K562 (cell line): ENCODE measurements around the gene ELF3. TPM values are rescaled to one million over a fixed set of nuclear protein-coding genes. Genes with fewer than 3 reads are reported as not detected.

Source experiments
- ATAC-seq: fragments of 200-7000 bp; cut with Tn5 transposase; 3 replicates; pipeline ENCODE4 v1.9.1; 2020; ENCODE audit warnings: moderate library complexity
- BruUV-seq: library from RNA; stranded (reverse); fragments of 400-500 nt; replicated peaks from 2 replicates; lab custom pipeline; 2021; lab: Mats Ljungman, UMichigan
- CTCF ChIA-PET: fragments of 300-600 bp; formaldehyde crosslinking; extraction: SDS; loops from one replicate; lab custom pipeline; 2021; ENCODE audit warnings: low intra/inter-chr PET ratio; lab: Yijun Ruan, JAX
- POLR2A ChIA-PET: fragments of 300-600, 350-650 bp; sonication (Branson Sonifier 250); formaldehyde crosslinking; extraction: SDS; loops from one replicate; lab custom pipeline; 2021; ENCODE audit warnings: antibody characterized with exemption, inconsistent platforms; lab: Yijun Ruan, JAX
- DNase-seq, 4 experiments: peaks; one replicate each; pipeline versions ENCODE4 v3.0.0 to v3.0.0-alpha.2; 2011 to 2018; ENCODE audit warnings: low spot score in 3 of 4, mixed read lengths in 3 of 4; ENCODE audit errors: extremely low read depth in 1 of 4
- FAIRE-seq: peaks from 2 replicates; lab custom pipeline; 2011; peaks lifted over from hg19 to GRCh38; lab: Jason Lieb, UNC
- H2AFZ ChIP-seq: 2 replicates; pipeline ENCODE4 v1.6.0; 2011; ENCODE audit warnings: low read depth, low read length, control low read depth, inconsistent platforms
- H3K27ac ChIP-seq: fragments of 200-600 bp; 3 replicates; pipeline ENCODE4 v1.8.0; 2011; ENCODE audit warnings: low read depth, mild to moderate bottlenecking, control low read depth, inconsistent platforms, low read length, moderate library complexity, mixed read lengths; ENCODE audit errors: extremely low read depth
- H3K27me3 ChIP-seq, 2 experiments: fragments of 300-600 bp in 1 of 2; 2 replicates in 1 of 2; 3 replicates in 1 of 2; pipeline versions ENCODE4 v1.6.0 to v1.8.0; 2011; ENCODE audit warnings: inconsistent platforms in 2 of 2, low read length in 2 of 2, mild to moderate bottlenecking in 1 of 2, mixed read lengths in 1 of 2, moderate library complexity in 1 of 2; ENCODE audit not compliant: control insufficient read depth in 2 of 2, insufficient read depth in 2 of 2
- H3K36me3 ChIP-seq: fragments of 300-600 bp; 3 replicates; pipeline ENCODE4 v1.8.0; 2011; ENCODE audit warnings: mild to moderate bottlenecking, low read length, inconsistent platforms; ENCODE audit not compliant: control insufficient read depth, insufficient read depth
- H3K4me1 ChIP-seq, 2 experiments: fragments of 200-600 bp in 1 of 2; replicated peaks in 1 of 2; 2 replicates in 1 of 2; 3 replicates in 1 of 2; pipeline versions ENCODE4 v1.5.1 to v1.8.0; 2011; ENCODE audit warnings: inconsistent platforms in 2 of 2, low read length in 2 of 2, mild to moderate bottlenecking in 1 of 2, mixed read lengths in 1 of 2, moderate library complexity in 1 of 2; ENCODE audit not compliant: control insufficient read depth in 2 of 2, insufficient read depth in 2 of 2
- H3K4me2 ChIP-seq: 2 replicates; pipeline ENCODE4 v1.6.1; 2011; ENCODE audit warnings: low read length, control low read depth, inconsistent platforms, mixed read lengths; ENCODE audit not compliant: insufficient read depth
- H3K4me3 ChIP-seq: fragments of 200-600 bp; sonication (generic), shearing (Covaris generic); 2 replicates; pipeline ENCODE4 v1.5.1; 2016; ENCODE audit warnings: control low read depth, inconsistent platforms
- H3K79me2 ChIP-seq: fragments of 200-600 bp; 3 replicates; pipeline ENCODE4 v1.8.0; 2011; ENCODE audit warnings: low read length, inconsistent platforms; ENCODE audit not compliant: control insufficient read depth, insufficient read depth
- H3K9ac ChIP-seq, 2 experiments: 2 replicates each; pipeline versions ENCODE4 v1.6.0 to v1.6.1; 2011; ENCODE audit warnings: low read depth in 2 of 2, low read length in 2 of 2, control low read depth in 1 of 2, inconsistent platforms in 1 of 2, mild to moderate bottlenecking in 1 of 2, mixed read lengths in 1 of 2; ENCODE audit not compliant: insufficient read depth in 1 of 2
- H3K9me1 ChIP-seq: one replicate; pipeline ENCODE4 v1.6.0; 2011; ENCODE audit warnings: inconsistent platforms, mild to moderate bottlenecking, low read length, moderate library complexity; ENCODE audit not compliant: control insufficient read depth, insufficient read depth
- H3K9me3 ChIP-seq: replicated peaks from 2 replicates; pipeline ENCODE4 v1.5.1; 2011; ENCODE audit warnings: low read depth, low read length, inconsistent platforms; ENCODE audit not compliant: control insufficient read depth, insufficient read depth
- H4K20me1 ChIP-seq: replicated peaks from 2 replicates; pipeline ENCODE4 v1.6.1; 2011; ENCODE audit warnings: low read length, inconsistent platforms, mixed read lengths; ENCODE audit not compliant: control insufficient read depth, insufficient read depth
- CBX8 ChIP-seq: fragments of 200-600 bp; sonication (generic); IDR thresholded peaks from 2 replicates; pipeline ENCODE4 v1.6.1; 2012; ENCODE audit warnings: borderline replicate concordance, mixed run types, low read depth, mild to moderate bottlenecking, moderate library complexity, mixed read lengths, low read length, control low read depth, inconsistent platforms; ENCODE audit not compliant: poor library complexity, severe bottlenecking; ENCODE audit errors: extremely low read depth
- GABPB1 ChIP-seq: sonication (generic); formaldehyde crosslinking; IDR thresholded peaks from 2 replicates; pipeline ENCODE4 v1.8.0; 2022; ENCODE audit warnings: mild to moderate bottlenecking, missing genetic modification reagents
- GTF2A2 ChIP-seq: IDR thresholded peaks from 2 replicates; pipeline ENCODE4 v1.6.1; 2016; ENCODE audit warnings: mild to moderate bottlenecking, missing genetic modification characterization, missing compliant biosample characterization
- MAX ChIP-seq: sonication (generic); formaldehyde crosslinking; IDR thresholded peaks from 2 replicates; pipeline ENCODE4 v1.9.0; 2022; ENCODE audit warnings: mild to moderate bottlenecking, missing genetic modification reagents
- PREB ChIP-seq: sonication (generic); formaldehyde crosslinking; IDR thresholded peaks from 2 replicates; pipeline ENCODE4 v1.8.1; 2023; ENCODE audit warnings: mild to moderate bottlenecking, missing genetic modification reagents
- SMC3 ChIP-seq: conservative IDR thresholded peaks from 2 replicates; pipeline ENCODE4 v1.6.1; 2011; ENCODE audit warnings: low read depth, low read length, improper control_type of control experiment; ENCODE audit not compliant: insufficient read depth
- ZNF695 ChIP-seq: fragments of 450-650 bp; formaldehyde crosslinking; IDR thresholded peaks from 2 replicates; pipeline ENCODE4 v1.4.0; 2020; ENCODE audit warnings: mild to moderate bottlenecking, moderate library complexity
- WGBS: fragments of 100-300 bp; shearing (Covaris generic); methylation state at CpG from one replicate; pipeline ENCODE4 v1.1.6; 2016; ENCODE audit warnings: low coverage, mixed read lengths; ENCODE audit not compliant: insufficient coverage; ENCODE audit errors: missing lambda C conversion rate; 5-methylcytosine and 5-hydroxymethylcytosine counted together
- in situ Hi-C: fragments of 300-500 bp; cut with MboI; formaldehyde crosslinking; loops from 4 replicates; pipeline ENCODE4 v1.15.0; 2018; ENCODE audit warnings: inconsistent platforms, mixed read lengths
- intact Hi-C: fragments of 100-400 bp; cut with micrococcal nuclease; formaldehyde crosslinking; loops from 2 replicates; pipeline ENCODE4 v1.14.2; 2022
- polyA plus RNA-seq, 8 experiments: library from polyadenylated mRNA; depleted of rRNA in 4 of 8; stranded (reverse) in 5 of 8; unstranded in 3 of 8; fragments of >200 nt; fragmentation: Nextera tagmentation in 2 of 8; fragmentation: Illumina TruSeq in 1 of 8; extraction: Ambion mirVana in 2 of 8; extraction: Trizol in 1 of 8; gene quantifications; 2 replicates each; pipeline versions ENCODE4 v1.2.1 to v1.2.3, GENCODE V29; 2011 to 2014; ENCODE audit warnings: inconsistent platforms in 1 of 8, missing spikeins in 1 of 8
- total RNA-seq, 7 experiments: library from RNA; depleted of rRNA in 6 of 7; stranded (reverse); fragments of >200 nt in 6 of 7; fragmentation: Illumina TruSeq in 2 of 7; extraction: Trizol in 2 of 7; gene quantifications; 2 replicates each; pipeline versions ENCODE4 v1.2.1 to v1.2.3, GENCODE V29; 2011 to 2021; ENCODE audit warnings: low replicate concordance in 1 of 7

ELF3 gene
- total and polyA plus RNA-seq, 9 of the 15 experiments (the other 6 are each of a cell fraction or from before 2014, with no cell fraction given) = 0.03 to 1.2 (median 0.07) TPM; not detected in 4

- Histone ChIP-seq H3K9me1 (no peaks in the 10 kb centered on the region), H3K27ac (no peak overlapping the region), H3K27me3 (peaks cover 4 to 10% of the 10 kb centered on the region in 2 experiments; a peak in 2 of 5 replicates), H3K4me2 (no peak overlapping the region), H3K36me3 (no peaks in the 10 kb centered on the region), H3K4me3 (no peak overlapping the region), H2AFZ (no peak overlapping the region), H3K9ac (no peak overlapping the region), H3K4me1 (peaks cover 11 to 16% of the 10 kb centered on the region in 2 experiments), H3K79me2 (no peaks in the 10 kb centered on the region), H4K20me1 (0 out of 2 replicates have a peak, but pooled peaks cover 7% of the 10 kb centered on the region), H3K9me3 (no peaks in the 10 kb centered on the region)
- DNase-seq (no peak), FAIRE-seq (no peak), ATAC-seq (no peak)
- in situ Hi-C loops (no loop called here), intact Hi-C loops (no loop called here)
- BruUV-seq = no TSS peak
- POLR2A ChIA-PET = interaction anchor here (0.5 to 1.2 kb wide), 3 partner anchors 11 to 469 kb away, joined by 3 to 5 read pairs (median 4); no protein-coding TSS in a partner anchor
- WGBS = 14% methylated on average over 7 of the region's 7 CpGs
- CTCF ChIA-PET = interaction anchor here (0.6 kb wide), 1 partner anchor 81 kb away, joined by 4 read pairs; no protein-coding TSS in a partner anchor
- no peak for TF ChIP-seq SMC3
- TF ChIP-seq GTF2A2 (tag) = no peak
- no peak for TF ChIP-seq ZNF695 (CRISPR knock-in tag)
- TF ChIP-seq CBX8 = no peak
- peak; percentile 33; the same call in 1 of the 2 replicates for TF ChIP-seq MAX (CRISPR knock-in tag)
- TF ChIP-seq PREB = no peak
- no peak for TF ChIP-seq GABPB1 (CRISPR knock-in tag)
Observed at GRCh38 chr1:202034149-202034682, 23.8 kb downstream of the ELF3 start.
